ENCODE measurements around the gene MEIS2.

DNA sequence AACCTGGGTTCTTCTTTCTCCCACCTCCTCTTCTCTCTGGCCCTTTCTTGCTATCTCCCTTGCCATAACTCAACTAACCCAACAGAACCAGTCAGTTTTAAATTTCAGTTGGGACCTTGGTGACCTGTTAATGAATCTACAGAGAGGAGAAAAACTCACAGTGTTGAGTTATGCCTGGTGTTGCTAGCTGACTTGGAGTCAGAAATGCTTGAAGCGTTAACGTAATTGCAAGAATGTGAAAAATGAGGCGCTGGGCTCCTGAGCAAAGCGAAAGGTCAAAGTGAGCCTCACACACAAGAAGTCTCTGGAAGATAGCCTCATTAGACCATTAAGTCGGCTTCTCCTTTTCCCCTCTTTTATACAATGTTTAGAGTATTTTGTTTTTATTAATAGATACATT is 18.4 kb downstream of the MEIS2 start:
- TF ChIP-seq CTCF (IDR thresholded peaks at IDR 0.05) (no peak), POLR2A (IDR thresholded peaks at IDR 0.05) (no peak), EP300 (IDR thresholded peaks at IDR 0.05) (no peak), POLR2AphosphoS5 (IDR thresholded peaks at IDR 0.05) (no peak)
